HG02642 (cell line): ENCODE measurements around the gene KRT84.
A peak's percentile ranks its signal among the peaks of the same experiment; 100 is the strongest.

ENCODE experiments used
- ATAC-seq: cut with Tn5 transposase; IDR thresholded peaks from one replicate; pipeline ENCODE4 v1.9.1; 2021; ENCODE audit warnings: mild to moderate bottlenecking; ENCODE audit not compliant: unreplicated experiment, poor library complexity

KRT84 gene

GRCh38 chr12:52363111-52363679 lies 22.3 kb downstream of the KRT84 start:
- no peak for ATAC-seq

GRCh38 chr12:52362118-52362726 lies 23.2 kb downstream of the KRT84 start:
- no peak for ATAC-seq

GRCh38 chr12:52361553-52361952 lies 23.9 kb downstream of the KRT84 start:
- no peak for ATAC-seq

GRCh38 chr12:52360663-52361271 lies 24.7 kb downstream of the KRT84 start:
- ATAC-seq, result no peak

- ATAC-seq, result no peak
These were observed 25.3 kb downstream of the KRT84 start for GRCh38 chr12:52360106-52360662.

GRCh38 chr12:52359621-52360061 lies 25.8 kb downstream of the KRT84 start:
- no peak for ATAC-seq

GRCh38 chr12:52358575-52359350 lies 26.7 kb downstream of the KRT84 start:
- peak; percentile 95 for ATAC-seq

GRCh38 chr12:52356762-52357580 lies 28.5 kb downstream of the KRT84 start:
- ATAC-seq, result no peak

- ATAC-seq, result no peak
These were observed 29.3 kb downstream of the KRT84 start for GRCh38 chr12:52356031-52356761.

GRCh38 chr12:52355176-52355575 lies 30.3 kb downstream of the KRT84 start:
- no peak for ATAC-seq

GRCh38 chr12:52354200-52354599 lies 31.3 kb downstream of the KRT84 start:
- no peak for ATAC-seq

GRCh38 chr12:52353766-52354165 lies 31.7 kb downstream of the KRT84 start:
- ATAC-seq, result no peak

GRCh38 chr12:52352951-52353350 lies 32.5 kb downstream of the KRT84 start:
- no peak for ATAC-seq

- no peak for ATAC-seq
These were observed 34.0 kb downstream of the KRT84 start for GRCh38 chr12:52351196-52352059.

- ATAC-seq, result no peak
These were observed 34.7 kb downstream of the KRT84 start for GRCh38 chr12:52350786-52351185.

GRCh38 chr12:52350021-52350620 lies 35.3 kb downstream of the KRT84 start:
- ATAC-seq, result no peak

- no peak for ATAC-seq
These were observed 36.3 kb downstream of the KRT84 start for GRCh38 chr12:52349196-52349595.
